ENCODE results near the gene ANKRD2. TPM values are rescaled to one million over a fixed set of nuclear protein-coding genes. Genes with fewer than 3 reads are reported as not detected.
"Not testable (repeated sequence)": the region's sequence is repeated elsewhere in the genome, so short reads cannot be mapped to it uniquely, and the experiment has no call there.

Gene ANKRD2
- total RNA-seq, 2 experiments from 2014 or later: not detected

DNA sequence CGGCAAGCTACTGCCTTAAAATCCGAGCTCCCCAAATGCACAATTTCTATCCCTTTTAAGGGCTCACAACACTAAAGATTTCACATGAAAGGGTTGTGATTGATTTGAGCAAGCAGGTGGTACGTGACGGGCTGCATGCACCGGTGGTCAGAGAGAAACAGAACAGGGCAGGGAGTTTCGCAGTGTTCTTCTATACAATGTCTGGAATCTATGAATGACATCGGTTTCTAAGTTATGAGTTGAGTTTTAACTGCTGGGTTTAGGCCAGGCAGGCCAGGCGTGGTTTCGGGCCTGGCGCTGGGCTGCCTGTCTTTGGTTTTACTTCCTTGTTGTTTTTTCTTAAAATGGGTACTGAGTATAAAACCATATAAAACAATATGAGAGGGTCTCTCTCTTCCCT is 17.0 kb upstream of the ANKRD2 start:
- H3K27me3 Mint-ChIP-seq, DNase-seq, H3K27ac Mint-ChIP-seq, H3K4me1 Mint-ChIP-seq, H3K9me3 Mint-ChIP-seq, H3K36me3 Mint-ChIP-seq, H3K4me3 Mint-ChIP-seq: not testable (repeated sequence)

DNA sequence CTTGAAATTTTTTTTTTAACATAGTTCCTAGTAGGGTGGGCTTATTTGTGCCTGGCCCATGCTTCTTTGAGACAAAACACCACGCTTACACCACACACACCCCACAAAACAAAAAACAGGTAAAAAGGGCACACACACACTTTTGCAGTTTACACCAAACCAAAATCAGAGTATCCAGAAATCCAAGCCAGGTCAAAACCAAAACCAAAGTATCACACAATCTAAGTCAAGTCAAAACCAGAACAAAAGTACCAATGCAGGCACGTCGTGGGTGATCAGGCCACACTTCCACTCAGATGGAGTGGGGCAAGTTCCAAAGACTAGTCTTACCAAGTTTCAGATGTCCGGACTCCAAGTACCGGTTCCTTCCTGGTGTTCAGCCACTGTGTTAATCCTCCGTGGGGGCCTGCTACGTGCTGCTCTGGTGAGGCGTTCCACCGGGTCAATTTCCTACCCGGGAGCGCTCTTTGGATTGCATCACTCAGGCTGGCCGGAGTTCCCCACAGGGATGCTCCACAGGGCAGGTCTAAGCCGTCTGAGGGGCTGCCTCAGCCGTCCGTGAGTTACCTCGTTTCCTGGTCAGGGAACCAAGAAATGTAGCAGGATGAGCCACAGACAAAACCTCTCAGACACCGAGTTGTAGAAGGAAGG is 11.7 kb upstream of the ANKRD2 start:
- DNase-seq, H3K4me3 Mint-ChIP-seq, H3K27me3 Mint-ChIP-seq, H3K9me3 Mint-ChIP-seq, H3K27ac Mint-ChIP-seq, H3K36me3 Mint-ChIP-seq, H3K4me1 Mint-ChIP-seq: not testable (repeated sequence)

DNA sequence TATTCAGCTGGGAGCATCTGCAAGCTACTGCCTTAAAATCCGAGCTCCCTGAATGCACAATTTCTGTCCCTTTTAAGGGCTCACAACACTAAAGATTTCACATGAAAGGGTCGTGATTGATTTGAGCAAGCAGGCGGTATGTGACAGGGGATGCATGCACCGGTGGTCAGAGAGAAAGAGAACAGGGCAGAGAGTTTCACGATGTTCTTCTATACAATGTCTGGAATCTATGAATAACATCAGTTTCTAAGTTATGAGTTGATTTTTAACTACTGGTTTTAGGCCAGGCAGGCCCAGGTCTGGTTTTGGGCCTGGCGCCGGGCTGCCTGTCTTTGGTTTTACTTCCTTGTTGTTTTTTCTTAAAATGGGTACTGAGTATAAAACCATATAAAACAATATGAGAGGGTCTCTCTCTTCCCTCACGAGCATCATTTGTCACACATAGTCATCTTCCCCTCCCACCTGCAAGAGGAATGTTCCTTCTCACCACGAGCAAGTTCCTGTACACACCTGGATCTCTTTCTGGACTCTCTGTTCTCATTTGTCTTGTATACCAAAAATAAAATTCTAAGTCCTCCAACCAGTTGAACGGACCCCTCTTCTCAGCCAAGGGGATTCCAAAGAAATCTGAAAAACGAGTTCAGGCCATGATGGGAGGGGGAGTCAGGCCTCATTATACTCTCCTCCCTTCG is 11.0 kb upstream of the ANKRD2 start:
- DNase-seq, H3K4me3 Mint-ChIP-seq, H3K4me1 Mint-ChIP-seq, H3K9me3 Mint-ChIP-seq, H3K27ac Mint-ChIP-seq, H3K27me3 Mint-ChIP-seq, H3K36me3 Mint-ChIP-seq: not testable (repeated sequence)

DNA sequence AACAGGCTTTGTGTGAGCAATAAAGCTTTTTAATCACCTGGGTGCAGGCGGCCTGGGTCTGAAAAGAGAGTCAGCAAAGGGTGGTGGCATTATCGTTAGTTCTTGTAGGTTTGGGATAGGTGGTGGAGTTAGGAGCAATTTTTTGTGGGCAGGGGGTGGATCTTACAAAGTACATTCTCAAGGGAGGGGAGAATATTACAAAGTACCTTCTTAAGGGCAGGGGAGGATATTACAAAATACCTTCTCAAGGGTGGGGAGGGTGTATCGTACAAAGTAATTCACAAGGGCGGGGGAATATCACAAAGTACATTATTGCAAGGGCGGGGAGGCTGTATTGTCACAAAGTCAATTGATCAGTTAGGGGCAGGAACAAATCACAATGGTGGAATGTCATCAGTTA is 10.2 kb upstream of the ANKRD2 start:
- not testable (repeated sequence) for H3K9me3 Mint-ChIP-seq, H3K36me3 Mint-ChIP-seq, H3K27me3 Mint-ChIP-seq, H3K4me1 Mint-ChIP-seq, H3K27ac Mint-ChIP-seq, DNase-seq, H3K4me3 Mint-ChIP-seq

DNA sequence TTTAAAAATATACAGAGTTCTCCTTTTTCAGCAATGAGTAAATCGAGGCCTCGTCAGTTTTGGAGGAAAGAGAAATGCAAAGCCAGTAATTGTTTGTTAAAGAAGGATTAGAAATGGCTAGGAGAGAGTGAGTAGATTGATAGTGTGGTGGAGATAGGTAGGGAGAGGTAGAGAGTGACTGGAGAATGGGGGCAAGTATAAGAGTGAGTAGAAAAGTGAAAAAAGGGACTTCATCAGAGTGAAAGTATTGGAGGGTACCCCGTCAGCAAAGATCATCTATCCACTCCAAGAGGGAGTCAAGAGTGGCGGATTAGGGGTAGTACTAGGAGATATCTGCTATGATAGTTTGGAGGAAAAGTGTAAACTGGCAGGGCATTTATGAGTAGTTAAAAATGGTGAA is 9.2 kb upstream of the ANKRD2 start:
- no peak overlapping the region for H3K27ac Mint-ChIP-seq
- H3K4me3 Mint-ChIP-seq: no peak overlapping the region
- peaks cover 2% of the 10 kb centered on the region for H3K36me3 Mint-ChIP-seq
- no peaks in the 10 kb centered on the region for H3K4me1 Mint-ChIP-seq
- H3K9me3 Mint-ChIP-seq: no peaks in the 10 kb centered on the region
- DNase-seq: no peak
- no peaks in the 10 kb centered on the region for H3K27me3 Mint-ChIP-seq

DNA sequence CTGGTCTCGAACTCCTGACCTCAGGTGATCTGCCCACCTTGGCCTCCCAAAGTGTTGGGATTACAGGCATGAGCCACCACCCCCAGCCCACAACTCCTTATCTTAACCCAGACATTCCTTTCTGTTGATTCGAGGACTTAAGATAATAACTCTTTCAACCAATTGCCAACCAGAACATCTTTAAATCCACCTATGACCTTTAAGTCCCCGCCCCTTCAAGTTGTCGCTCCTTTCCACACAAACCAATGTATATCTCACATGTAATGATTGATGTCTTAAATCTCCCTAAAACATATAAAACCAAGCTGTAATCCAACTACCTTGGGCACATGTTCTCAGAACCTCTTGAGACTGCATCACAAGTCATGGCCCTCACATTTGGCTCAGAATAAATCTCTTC is 7.8 kb upstream of the ANKRD2 start:
- DNase-seq: no peak
- Mint-ChIP-seq H3K4me1 (no peaks in the 10 kb centered on the region), H3K9me3 (no peaks in the 10 kb centered on the region), H3K27ac (no peak overlapping the region), H3K27me3 (no peaks in the 10 kb centered on the region), H3K4me3 (no peak overlapping the region), H3K36me3 (peaks cover 2% of the 10 kb centered on the region)

DNA sequence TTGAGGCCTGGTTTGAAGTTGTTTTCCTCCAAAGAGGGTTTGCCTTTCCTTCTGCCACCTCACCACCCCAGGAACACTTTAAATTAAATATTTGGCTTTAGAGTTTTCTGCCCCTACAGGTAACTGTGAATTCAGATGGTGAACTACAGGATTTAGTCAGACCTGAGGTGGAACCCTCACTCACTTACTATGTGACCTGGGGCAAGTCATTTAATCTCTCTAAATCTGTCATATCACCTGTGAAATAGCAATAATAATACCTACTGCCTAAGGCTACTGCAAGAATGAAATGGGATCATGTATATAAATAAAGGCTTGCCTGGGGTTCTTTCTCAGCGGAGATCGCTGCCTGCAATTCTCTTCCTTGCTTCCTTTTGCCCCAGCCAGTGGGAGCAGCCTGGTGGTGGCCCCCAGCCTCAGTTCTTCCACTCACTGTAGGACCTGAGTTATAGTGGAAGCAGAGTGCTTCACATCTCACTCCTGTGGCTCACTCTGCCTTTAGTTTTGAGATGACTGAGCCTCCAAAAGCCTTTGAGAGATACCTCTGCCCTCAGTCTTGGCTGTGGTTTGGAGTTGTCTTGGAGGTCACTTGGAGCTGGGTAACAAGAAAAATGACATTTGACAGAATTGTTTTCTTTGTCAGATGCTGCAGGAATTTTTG is 6.1 kb upstream of the ANKRD2 start:
- H3K27me3 Mint-ChIP-seq: no peaks in the 10 kb centered on the region
- H3K4me3 Mint-ChIP-seq: no peak overlapping the region
- H3K27ac Mint-ChIP-seq: no peak overlapping the region
- no peaks in the 10 kb centered on the region for H3K9me3 Mint-ChIP-seq
- DNase-seq: no peak
- peaks cover 2% of the 10 kb centered on the region for H3K36me3 Mint-ChIP-seq
- H3K4me1 Mint-ChIP-seq: no peaks in the 10 kb centered on the region

DNA sequence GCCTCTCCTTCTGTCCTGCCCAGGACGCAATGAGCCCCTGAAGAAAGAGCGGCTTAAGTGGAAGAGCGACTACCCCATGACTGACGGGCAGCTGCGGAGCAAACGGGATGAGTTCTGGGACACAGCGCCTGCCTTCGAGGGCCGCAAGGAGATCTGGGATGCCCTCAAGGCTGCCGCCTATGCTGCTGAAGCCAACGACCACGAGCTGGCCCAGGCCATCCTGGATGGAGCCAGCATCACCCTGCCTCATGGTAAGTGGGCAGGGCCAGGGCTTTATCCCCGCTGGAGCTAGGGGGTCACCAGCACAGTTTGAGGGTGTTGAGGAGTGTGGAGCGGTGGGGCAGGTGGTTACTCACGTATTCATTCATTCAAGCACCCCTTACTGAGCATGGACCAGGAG is 4.7 kb upstream of the ANKRD2 start:
- Mint-ChIP-seq H3K36me3 (no peaks in the 10 kb centered on the region), H3K9me3 (no peaks in the 10 kb centered on the region), H3K27ac (no peak overlapping the region), H3K4me1 (no peaks in the 10 kb centered on the region), H3K4me3 (no peak overlapping the region), H3K27me3 (no peaks in the 10 kb centered on the region)
- DNase-seq: no peak

DNA sequence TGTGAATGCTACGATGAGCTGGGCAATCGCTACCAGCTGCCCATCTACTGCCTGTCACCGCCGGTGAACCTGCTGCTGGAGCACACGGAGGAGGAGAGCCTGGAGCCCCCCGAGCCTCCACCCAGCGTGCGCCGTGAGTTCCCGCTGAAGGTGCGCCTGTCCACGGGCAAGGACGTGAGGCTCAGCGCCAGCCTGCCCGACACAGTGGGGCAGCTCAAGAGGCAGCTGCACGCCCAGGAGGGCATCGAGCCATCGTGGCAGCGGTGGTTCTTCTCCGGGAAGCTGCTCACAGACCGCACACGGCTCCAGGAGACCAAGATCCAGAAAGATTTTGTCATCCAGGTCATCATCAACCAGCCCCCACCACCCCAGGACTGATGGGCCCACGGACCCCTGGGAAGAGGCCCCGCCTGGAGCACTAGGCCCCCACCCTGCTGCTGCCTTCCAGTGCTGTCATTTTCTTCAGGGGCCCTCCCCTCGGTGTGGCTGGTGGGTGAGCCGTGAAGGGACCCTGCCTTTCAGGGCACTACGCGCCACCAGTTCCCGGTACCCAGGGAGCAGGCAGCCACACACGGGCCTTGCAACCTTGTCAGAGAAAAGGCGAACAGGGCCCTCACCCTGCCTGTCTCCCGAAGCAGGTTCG is 2.3 kb upstream of the ANKRD2 start:
- no peaks in the 10 kb centered on the region for H3K9me3 Mint-ChIP-seq
- peaks cover 2% of the 10 kb centered on the region for H3K4me1 Mint-ChIP-seq
- no peaks in the 10 kb centered on the region for H3K27me3 Mint-ChIP-seq
- no peak for DNase-seq
- no peaks in the 10 kb centered on the region for H3K36me3 Mint-ChIP-seq
- H3K27ac Mint-ChIP-seq: no peak overlapping the region
- no peak overlapping the region for H3K4me3 Mint-ChIP-seq

DNA sequence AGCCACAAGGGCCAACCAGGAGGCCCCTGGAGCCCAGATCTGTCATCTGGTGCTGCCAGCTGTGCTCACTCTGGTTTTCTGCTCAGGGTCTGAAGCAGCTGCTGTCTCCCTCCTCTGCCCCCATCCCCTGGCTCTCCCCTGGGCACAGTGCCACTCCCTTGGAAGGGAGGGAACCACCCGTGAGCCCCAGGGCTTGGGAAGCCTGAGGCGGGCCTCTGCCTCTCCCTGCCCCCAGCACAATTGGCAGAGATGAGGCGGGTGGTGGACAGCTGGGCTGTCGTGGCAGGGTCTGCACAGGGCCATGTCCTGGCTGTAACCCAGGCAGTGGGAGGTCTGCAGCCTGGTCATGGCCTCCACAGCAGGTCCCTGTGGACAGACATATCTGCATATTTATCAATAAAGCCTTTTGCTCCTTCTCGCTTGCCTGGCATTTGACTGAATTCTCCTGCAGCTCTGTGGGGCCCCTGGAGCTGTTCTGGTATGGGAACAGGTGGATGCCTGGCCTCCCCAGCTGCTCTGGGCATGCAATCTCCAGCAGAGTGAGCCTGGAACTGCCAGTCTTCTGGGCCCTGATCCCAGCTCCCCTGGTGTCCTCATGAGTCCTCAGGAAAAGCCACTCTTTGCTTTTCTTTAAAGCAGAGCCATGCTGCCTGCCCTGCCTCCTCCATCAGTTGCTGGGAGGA is 1.6 kb upstream of the ANKRD2 start:
- Mint-ChIP-seq H3K27ac (no peak overlapping the region), H3K4me1 (peaks cover 2% of the 10 kb centered on the region), H3K36me3 (no peaks in the 10 kb centered on the region), H3K9me3 (no peaks in the 10 kb centered on the region), H3K4me3 (no peak overlapping the region), H3K27me3 (no peaks in the 10 kb centered on the region)
- DNase-seq: no peak

DNA sequence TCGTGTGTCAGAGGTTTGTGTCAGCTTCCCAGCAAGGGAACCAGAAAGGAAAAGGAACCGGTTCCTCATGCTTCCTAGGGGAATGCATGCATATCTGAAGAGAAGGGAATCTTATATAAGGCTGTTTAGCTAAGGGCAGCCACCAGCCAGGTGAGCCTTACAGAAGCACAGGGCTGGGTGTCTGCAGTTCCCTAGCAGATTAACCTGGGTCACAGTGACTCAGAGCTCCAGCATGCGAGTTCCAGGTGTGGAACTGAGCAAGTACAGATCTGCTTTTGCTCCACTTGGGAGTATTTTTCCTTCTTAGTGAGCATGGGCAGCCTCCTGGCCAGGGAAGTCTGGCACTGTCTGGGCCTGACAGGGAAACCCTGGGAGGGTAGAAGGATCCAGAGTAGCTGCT is 957 bp upstream of the ANKRD2 start:
- no peak overlapping the region for H3K27ac Mint-ChIP-seq
- H3K36me3 Mint-ChIP-seq: no peaks in the 10 kb centered on the region
- H3K4me1 Mint-ChIP-seq: peaks cover 2% of the 10 kb centered on the region
- H3K27me3 Mint-ChIP-seq: no peaks in the 10 kb centered on the region
- no peaks in the 10 kb centered on the region for H3K9me3 Mint-ChIP-seq
- DNase-seq: no peak
- no peak overlapping the region for H3K4me3 Mint-ChIP-seq

DNA sequence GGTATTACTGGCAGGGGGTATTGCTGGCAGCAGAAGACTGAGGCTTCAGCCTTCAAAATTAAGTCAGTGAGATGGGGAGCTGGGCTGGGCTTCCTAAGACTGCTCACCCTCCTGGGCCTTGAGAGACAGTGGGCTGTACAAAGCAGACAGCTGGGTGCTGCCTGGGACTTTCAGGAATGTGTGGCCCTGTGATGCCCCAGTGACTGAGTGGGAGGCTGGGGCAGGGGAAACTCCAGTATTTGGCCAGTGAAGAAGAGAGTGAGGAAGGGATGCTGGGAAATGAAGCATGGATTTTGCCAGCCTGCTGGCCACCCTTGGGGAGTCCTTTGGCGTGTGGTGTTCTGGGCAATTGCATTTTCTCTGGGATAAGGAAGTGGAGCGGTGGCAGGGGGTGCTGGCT is 442 bp downstream of the ANKRD2 start:
- no peak overlapping the region for H3K27ac Mint-ChIP-seq
- no peak overlapping the region for H3K4me3 Mint-ChIP-seq
- peaks cover 2% of the 10 kb centered on the region for H3K4me1 Mint-ChIP-seq
- DNase-seq: no peak
- no peaks in the 10 kb centered on the region for H3K36me3 Mint-ChIP-seq
- no peaks in the 10 kb centered on the region for H3K9me3 Mint-ChIP-seq
- H3K27me3 Mint-ChIP-seq: no peaks in the 10 kb centered on the region

DNA sequence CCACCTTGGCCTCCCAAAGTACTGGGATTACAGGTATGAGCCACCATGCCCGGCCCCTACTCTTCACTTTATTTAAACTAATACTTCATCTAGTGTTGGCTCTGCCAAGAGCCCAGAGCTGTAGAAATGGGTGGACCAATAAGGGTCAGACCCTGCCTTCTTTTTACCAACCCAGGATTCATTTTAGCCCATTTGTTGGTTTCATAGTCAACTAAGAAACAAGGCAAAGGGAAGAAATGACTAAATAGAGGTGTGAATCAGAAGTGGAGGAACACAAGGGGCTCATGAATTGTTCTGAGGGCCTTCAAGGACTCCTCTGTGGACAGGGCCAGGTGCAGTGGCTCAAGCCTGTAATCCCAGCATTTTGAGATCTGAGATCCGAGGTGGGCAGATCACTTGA is 1.1 kb downstream of the ANKRD2 start:
- Mint-ChIP-seq H3K27ac (no peak overlapping the region), H3K36me3 (no peaks in the 10 kb centered on the region), H3K4me1 (peaks cover 2% of the 10 kb centered on the region), H3K9me3 (no peaks in the 10 kb centered on the region), H3K4me3 (no peak overlapping the region), H3K27me3 (peaks cover 3% of the 10 kb centered on the region)
- no peak for DNase-seq

DNA sequence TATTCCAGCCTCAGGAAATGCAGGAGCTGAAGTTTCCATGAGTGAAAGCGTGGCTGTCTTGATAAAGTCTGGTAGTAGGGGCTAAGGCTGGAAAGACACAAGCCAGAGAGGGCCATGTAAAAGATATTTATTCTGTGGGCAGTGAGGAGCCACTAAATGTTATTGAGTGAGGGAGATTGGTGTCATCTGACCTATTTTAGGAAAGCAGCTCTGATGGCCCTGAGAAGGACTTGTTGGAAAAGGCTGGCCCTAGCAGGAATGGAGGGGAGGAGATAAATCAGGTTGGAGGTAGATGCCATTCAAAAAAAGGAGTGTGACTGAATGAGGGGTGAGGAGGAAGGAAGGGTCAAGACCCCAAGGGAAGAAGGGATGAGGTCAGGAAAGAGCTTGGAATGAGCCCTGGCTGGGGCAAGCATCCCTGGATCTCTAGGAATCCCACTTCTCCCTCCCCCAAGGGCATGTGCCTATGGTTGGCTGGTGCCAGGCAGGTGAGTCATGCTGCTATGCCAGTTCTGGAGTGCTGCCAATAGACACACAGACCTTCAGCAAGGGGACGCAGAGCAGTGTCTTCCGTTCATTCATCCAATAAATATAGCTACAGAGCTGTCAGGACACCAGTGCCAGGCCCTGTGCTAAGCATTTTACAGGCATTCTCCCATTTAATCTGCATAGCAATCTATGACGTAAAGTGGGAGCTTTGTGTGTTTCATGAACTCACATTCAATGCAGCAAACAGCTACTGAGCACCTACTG is 2.0 kb downstream of the ANKRD2 start:
- Mint-ChIP-seq H3K36me3 (no peaks in the 10 kb centered on the region), H3K27ac (no peak overlapping the region), H3K9me3 (no peaks in the 10 kb centered on the region), H3K4me1 (peaks cover 2% of the 10 kb centered on the region), H3K4me3 (no peak overlapping the region), H3K27me3 (peaks cover 6% of the 10 kb centered on the region)
- DNase-seq: no peak

Measured in activated naive CD8-positive, alpha-beta T cell treated with anti-CD3 and anti-CD28 coated beads for 36 hours (primary cell).